Stomach (tissue), 4 donors: Measurements from ENCODE around the gene RRP9.

Source experiments
- CTCF ChIP-seq, 7 experiments: fragments of 450-650 bp in 4 of 7; fragments of 200-600 bp in 3 of 7; sonication (generic) in 3 of 7; IDR thresholded peaks; one replicate each; pipeline ENCODE4 v1.5.1; 2016 to 2019; ENCODE audit warnings: antibody characterized with exemption in 7 of 7, control low read depth in 2 of 7, mild to moderate bottlenecking in 1 of 7
- POLR2A ChIP-seq, 4 donors: fragments of 450-650 bp; IDR thresholded peaks; one replicate each; pipeline ENCODE4 v1.6.1; 2016; ENCODE audit warnings: antibody characterized with exemption in 4 of 4, control low read depth in 2 of 4, mild to moderate bottlenecking in 1 of 4, moderate library complexity in 1 of 4

GRCh38 chr3:51983578-51984268, 42.0 kb upstream of the RRP9 start:
- TF ChIP-seq CTCF (IDR thresholded peaks at IDR 0.05) (no peak), POLR2A (IDR thresholded peaks at IDR 0.05) (peak in 1 of 4 donors; percentile 3)
